Effector CD4-positive, alpha-beta T cell (primary cell): ENCODE measurements around the gene TSPAN7.

Experiments used
- DNase-seq: peaks from one replicate; pipeline ENCODE4 v3.0.0-alpha.2; 2020

Gene TSPAN7

GRCh38 chrX:38595801-38596200, 34.5 kb downstream of the TSPAN7 start:
- DNase-seq = no peak

GRCh38 chrX:38596939-38597338, 35.6 kb downstream of the TSPAN7 start:
- DNase-seq = no peak

- DNase-seq = no peak
These were observed 38.7 kb downstream of the TSPAN7 start for GRCh38 chrX:38599796-38600755.

GRCh38 chrX:38601866-38602265, 40.5 kb downstream of the TSPAN7 start:
- no peak for DNase-seq

GRCh38 chrX:38606821-38607220, 45.5 kb downstream of the TSPAN7 start:
- DNase-seq = no peak

- no peak for DNase-seq
These were observed 46.6 kb downstream of the TSPAN7 start for GRCh38 chrX:38607976-38608375.

GRCh38 chrX:38610849-38611248, 49.5 kb downstream of the TSPAN7 start:
- DNase-seq = no peak

- no peak for DNase-seq
These were observed 50.9 kb downstream of the TSPAN7 start for GRCh38 chrX:38612281-38612680.

- no peak for DNase-seq
These were observed 53.1 kb downstream of the TSPAN7 start for GRCh38 chrX:38614485-38614884.

GRCh38 chrX:38616904-38617303, 55.6 kb downstream of the TSPAN7 start:
- DNase-seq = no peak

GRCh38 chrX:38618180-38618579, 56.8 kb downstream of the TSPAN7 start:
- DNase-seq = no peak

- no peak for DNase-seq
These were observed 59.3 kb downstream of the TSPAN7 start for GRCh38 chrX:38620623-38621022.

- DNase-seq = no peak
These were observed 65.0 kb downstream of the TSPAN7 start for GRCh38 chrX:38626296-38626695.

- no peak for DNase-seq
These were observed 66.3 kb downstream of the TSPAN7 start for GRCh38 chrX:38627683-38628082.

GRCh38 chrX:38628587-38628986, 67.2 kb downstream of the TSPAN7 start:
- DNase-seq = no peak

GRCh38 chrX:38632516-38632915, 71.2 kb downstream of the TSPAN7 start:
- no peak for DNase-seq

GRCh38 chrX:38634665-38635064, 73.3 kb downstream of the TSPAN7 start:
- DNase-seq = no peak

- DNase-seq = no peak
These were observed 75.8 kb downstream of the TSPAN7 start for GRCh38 chrX:38636949-38637819.

- no peak for DNase-seq
These were observed 77.7 kb downstream of the TSPAN7 start for GRCh38 chrX:38638952-38639529.

GRCh38 chrX:38639730-38640129, 78.4 kb downstream of the TSPAN7 start:
- DNase-seq = no peak

GRCh38 chrX:38641197-38641596, 79.9 kb downstream of the TSPAN7 start:
- DNase-seq = no peak

- DNase-seq = no peak
These were observed 82.6 kb downstream of the TSPAN7 start for GRCh38 chrX:38643903-38644302.

GRCh38 chrX:38646129-38646528, 84.8 kb downstream of the TSPAN7 start:
- no peak for DNase-seq
